ENCODE results near the gene YPEL5.

The YPEL5 gene

DNA sequence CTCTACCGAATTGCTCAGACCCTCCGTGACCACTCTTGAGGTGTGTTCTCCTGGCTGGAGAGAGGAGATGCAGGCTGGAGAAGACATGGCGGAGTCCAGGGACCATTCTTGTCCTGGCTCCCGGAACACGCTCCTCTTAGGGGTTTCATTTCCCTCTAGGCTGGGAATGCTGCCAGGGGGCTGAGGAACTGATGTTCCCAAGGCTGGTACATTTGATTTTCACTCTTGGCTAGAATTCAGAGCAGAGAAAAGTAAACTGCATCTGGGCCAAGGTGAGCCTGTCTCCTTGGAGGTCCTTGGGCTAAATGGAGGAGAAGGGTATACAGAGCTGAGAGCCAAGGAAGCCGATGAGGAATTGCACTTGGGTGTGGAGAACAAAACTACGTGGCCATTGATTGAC lies 56.3 kb downstream of the YPEL5 start:
- FAIRE-seq (no peak), DNase-seq (ENCODE audit: low spot score) (no peak)

DNA sequence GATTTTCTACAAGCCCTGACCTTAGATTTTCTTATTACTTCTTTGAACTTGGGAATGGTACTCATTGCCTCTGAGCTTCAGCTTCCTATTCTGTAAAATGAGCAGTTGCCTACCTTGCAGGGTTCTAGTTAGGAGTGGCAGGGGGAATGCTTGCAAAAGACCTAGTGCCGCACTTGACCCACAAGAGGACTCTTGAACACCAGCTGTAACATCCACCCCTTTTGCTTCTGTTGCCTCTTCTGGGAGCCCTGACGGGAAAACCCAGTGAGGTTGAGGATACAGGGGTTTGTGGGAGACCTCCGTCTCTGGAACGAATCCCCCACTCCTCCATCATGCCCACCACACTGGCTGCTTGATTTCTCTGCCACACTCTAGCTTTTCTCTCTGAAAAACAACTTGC lies 57.5 kb downstream of the YPEL5 start:
- FAIRE-seq = no peak
- DNase-seq (ENCODE audit: low spot score) = no peak

GRCh38 chr2:30205456-30205855 lies 58.6 kb downstream of the YPEL5 start:
- no peak for FAIRE-seq

GRCh38 chr2:30206461-30207430 lies 59.9 kb downstream of the YPEL5 start:
- no peak for DNase-seq (ENCODE audit: low spot score)
- no peak for FAIRE-seq

More at GRCh38 chr2:30205456-30205855, 58.6 kb downstream of the YPEL5 start:
- no peak for DNase-seq (ENCODE audit: low spot score)

DNA sequence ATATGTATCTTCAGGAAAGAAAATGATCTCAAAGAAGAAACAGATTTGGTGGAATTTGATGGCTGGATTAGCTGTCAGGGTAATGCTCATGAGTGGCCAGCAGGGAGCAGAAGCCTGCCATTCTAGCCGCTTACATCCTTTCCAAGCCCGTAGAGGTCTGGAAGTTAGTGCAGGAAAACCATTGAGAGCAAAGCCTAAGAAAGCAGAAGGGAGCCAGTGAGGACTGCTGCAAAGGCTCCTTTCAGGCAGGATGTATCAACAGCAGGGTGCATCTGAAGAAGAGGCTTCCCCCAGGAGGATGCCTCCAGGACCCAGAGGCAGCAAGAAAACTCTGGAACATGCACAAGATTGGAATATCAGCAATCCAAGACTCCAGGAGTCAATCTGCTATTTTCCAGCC lies 61.6 kb downstream of the YPEL5 start:
- FAIRE-seq (peak; percentile 58), DNase-seq (ENCODE audit: low spot score) (peak; percentile 63)

GRCh38 chr2:30209227-30209626 lies 62.4 kb downstream of the YPEL5 start:
- FAIRE-seq (no peak), DNase-seq (ENCODE audit: low spot score) (no peak)
